GM21737 (cell line): ENCODE measurements around the gene GSTT2.

ENCODE experiments used
- ATAC-seq: cut with Tn5 transposase; IDR thresholded peaks from one replicate; pipeline ENCODE4 v1.9.1; 2021; ENCODE audit warnings: mild to moderate bottlenecking, moderate library complexity; ENCODE audit not compliant: unreplicated experiment

The GSTT2 gene

GRCh38 chr22:24007253-24008021, 27.5 kb downstream of the GSTT2 start:
- no peak for ATAC-seq

- ATAC-seq: no peak
Observed at GRCh38 chr22:24008022-24008283, 28.0 kb downstream of the GSTT2 start.

- no peak for ATAC-seq
Observed at GRCh38 chr22:24008381-24009226, 28.7 kb downstream of the GSTT2 start.

- no peak for ATAC-seq
Observed at GRCh38 chr22:24009227-24010017, 29.5 kb downstream of the GSTT2 start.

- ATAC-seq: no peak
Observed at GRCh38 chr22:24010018-24010391, 30.1 kb downstream of the GSTT2 start.

GRCh38 chr22:24011735-24012068, 31.8 kb downstream of the GSTT2 start:
- ATAC-seq: no peak

- ATAC-seq: no peak
Observed at GRCh38 chr22:24016156-24016555, 36.2 kb downstream of the GSTT2 start.

- ATAC-seq: no peak
Observed at GRCh38 chr22:24021304-24021703, 41.4 kb downstream of the GSTT2 start.

GRCh38 chr22:24023204-24023789, 43.4 kb downstream of the GSTT2 start:
- ATAC-seq: no peak

GRCh38 chr22:24024354-24024753, 44.4 kb downstream of the GSTT2 start:
- ATAC-seq: no peak

- no peak for ATAC-seq
Observed at GRCh38 chr22:24025475-24025874, 45.5 kb downstream of the GSTT2 start.

- ATAC-seq: no peak
Observed at GRCh38 chr22:24026056-24026455, 46.1 kb downstream of the GSTT2 start.

GRCh38 chr22:24026733-24027132, 46.8 kb downstream of the GSTT2 start:
- no peak for ATAC-seq

GRCh38 chr22:24027389-24027975, 47.5 kb downstream of the GSTT2 start:
- no peak for ATAC-seq

GRCh38 chr22:24027991-24028390, 48.1 kb downstream of the GSTT2 start:
- no peak for ATAC-seq

GRCh38 chr22:24028533-24028932, 48.6 kb downstream of the GSTT2 start:
- ATAC-seq: no peak

- no peak for ATAC-seq
Observed at GRCh38 chr22:24029304-24029703, 49.4 kb downstream of the GSTT2 start.

- ATAC-seq: no peak
Observed at GRCh38 chr22:24030186-24030702, 50.3 kb downstream of the GSTT2 start.
